HTR-8/SVneo (cell line): Measurements from ENCODE around the gene RNF166.

Experiments used
- DNase-seq: peaks from one replicate; pipeline ENCODE4 v3.0.0; 2011; ENCODE audit warnings: low spot score, mixed read lengths; ENCODE audit not compliant: insufficient read length
- FAIRE-seq: peaks from 2 replicates; lab custom pipeline; 2011; peaks lifted over from hg19 to GRCh38; lab: Jason Lieb, UNC

RNF166 gene

DNA sequence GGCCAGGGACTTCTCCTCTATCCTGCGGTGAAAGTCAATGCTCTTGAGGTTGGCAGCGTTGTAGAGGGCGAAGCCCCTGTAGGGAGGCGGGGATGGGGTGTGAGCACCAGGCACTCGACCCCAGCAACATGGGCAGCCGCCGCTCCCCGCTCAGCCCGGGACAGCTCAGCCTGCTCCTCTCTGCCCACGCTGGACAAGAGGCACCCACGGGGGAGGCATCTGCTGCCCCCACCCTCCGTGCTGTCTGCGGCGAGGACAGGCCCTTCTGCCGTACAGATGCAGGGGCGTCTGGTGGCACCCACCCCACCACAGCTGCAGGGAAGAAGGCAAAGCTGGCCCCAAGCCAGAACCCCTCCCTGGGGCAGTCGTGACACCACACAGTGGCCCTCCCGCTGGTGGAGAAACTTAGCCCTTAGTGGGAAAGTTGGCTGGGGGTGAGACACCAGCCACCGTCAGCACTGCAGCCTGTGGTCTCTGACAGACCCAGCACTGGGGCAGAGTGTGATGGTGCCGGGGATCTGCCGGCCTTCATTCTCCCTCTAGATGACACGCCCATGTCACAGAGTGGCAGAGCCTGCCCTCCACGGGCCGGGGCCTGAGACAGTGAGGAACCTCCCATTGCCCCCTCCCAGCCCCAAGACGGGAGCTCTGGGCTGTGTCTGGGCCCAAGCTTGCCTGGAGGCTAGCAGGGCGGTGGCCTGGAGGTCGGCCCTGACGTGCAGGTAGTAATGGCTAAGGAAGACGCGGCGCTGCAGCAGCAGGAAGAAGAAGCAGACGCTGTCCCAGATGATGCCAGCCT lies 19.6 kb upstream of the RNF166 start:
- FAIRE-seq (no peak), DNase-seq (no peak)

DNA sequence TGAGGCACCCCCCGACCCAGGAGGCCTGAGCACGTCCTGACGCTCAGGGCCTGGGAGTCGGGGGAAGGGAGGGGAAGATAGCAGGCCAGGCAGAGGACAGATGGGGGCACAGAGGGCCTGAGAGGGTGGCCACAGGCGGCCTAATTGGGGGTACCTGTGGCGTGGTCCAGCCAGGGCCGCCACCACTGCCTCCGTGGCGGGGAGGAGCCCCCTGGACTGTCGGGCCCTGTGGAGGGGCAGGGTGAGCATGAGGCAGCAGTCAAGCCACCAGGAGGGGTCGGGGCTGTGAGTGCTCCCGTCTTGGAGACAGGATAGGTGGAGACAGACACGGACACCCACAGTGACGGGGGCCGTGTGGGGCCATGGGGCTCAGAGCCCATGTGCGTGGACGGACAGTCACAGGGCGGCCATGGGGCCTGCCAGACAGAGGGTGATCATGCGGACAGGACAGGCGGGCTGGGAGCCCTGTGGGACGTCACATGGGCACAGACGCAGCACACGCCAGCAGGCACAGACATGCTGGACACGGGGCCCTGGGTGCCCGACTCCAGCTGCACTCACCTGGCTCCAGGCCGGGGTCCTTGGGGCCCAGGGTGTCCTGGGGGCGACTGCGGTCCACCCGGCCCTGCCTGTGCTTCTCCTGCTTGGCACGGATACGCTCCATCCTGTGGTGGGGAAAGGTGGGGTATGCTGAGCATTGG lies 18.8 kb upstream of the RNF166 start:
- DNase-seq (no peak), FAIRE-seq (no peak)

DNA sequence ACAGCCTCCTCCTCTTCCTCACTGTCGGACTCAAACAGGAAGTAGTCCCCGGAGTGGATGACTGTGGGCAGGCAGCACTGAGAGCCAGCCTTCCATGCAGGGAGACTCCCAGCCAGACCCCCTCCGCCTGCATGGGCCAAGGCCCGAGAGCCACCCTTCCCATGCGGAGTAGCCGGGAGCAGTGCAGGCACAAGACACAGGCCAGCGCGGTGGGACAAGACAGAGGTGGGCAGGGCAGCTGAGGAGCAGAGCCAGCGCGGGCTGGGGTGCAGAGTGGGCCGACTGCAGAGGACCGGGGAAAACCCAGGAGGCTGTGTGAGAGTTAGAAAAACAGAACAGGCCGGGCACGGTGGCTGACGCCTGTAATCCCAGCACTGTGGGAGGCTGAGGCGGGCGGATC lies 17.7 kb upstream of the RNF166 start:
- FAIRE-seq (no peak), DNase-seq (no peak)

DNA sequence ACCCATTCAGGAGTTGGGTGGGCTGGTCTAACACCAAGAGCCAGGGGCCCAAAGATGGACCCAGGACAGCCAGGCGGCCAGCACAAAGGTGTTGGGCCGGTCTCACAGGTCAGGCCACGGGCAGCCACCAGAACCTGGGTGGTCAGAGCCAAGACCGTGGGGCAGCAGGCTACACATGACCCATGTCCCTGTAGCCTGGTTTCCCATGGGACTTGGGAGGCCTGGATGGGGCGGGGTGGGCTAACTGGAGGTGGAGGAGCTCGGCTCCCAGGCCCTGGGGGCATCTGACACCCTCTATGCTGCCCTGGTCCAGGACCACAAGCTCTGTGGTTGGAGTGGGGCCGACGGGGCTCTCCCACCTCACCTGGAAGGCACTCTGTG lies 17.3 kb upstream of the RNF166 start:
- DNase-seq (no peak), FAIRE-seq (no peak)

DNA sequence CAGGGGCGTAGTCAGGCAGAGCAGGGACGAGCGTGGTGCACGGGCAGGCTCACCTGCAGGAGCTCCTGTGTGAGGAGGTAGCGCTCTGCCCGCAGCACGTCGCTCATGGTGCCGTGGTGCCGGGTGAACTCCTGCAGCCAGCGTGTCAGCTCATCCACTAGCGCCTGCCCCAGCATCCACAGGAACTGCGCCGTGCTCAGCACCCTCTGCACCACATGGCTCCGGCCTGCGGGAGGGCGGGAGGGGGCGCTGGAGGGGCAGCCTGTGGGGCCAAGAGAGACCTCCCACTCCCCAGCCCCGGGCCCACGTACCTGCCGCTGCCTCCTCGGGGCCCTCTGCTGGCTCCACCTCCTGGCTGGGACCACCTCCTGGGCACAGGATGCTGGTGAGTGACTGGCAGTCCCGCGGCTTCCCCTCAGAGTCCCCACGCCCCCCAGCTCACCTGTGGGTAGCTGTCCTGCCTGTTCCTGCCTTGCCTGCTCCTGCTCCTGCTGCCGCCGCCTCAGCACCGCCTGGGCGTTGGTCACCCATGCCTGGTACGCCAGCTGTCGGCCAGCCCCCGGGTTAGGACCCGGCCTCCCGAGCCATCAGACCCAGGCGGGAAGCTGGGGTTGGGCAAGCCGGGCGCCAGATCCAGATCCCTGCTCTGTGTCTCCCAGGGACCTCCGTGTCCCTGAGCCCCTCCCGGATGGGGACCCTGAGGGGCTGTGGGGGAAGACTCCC lies 16.7 kb upstream of the RNF166 start:
- DNase-seq (no peak), FAIRE-seq (no peak)

DNA sequence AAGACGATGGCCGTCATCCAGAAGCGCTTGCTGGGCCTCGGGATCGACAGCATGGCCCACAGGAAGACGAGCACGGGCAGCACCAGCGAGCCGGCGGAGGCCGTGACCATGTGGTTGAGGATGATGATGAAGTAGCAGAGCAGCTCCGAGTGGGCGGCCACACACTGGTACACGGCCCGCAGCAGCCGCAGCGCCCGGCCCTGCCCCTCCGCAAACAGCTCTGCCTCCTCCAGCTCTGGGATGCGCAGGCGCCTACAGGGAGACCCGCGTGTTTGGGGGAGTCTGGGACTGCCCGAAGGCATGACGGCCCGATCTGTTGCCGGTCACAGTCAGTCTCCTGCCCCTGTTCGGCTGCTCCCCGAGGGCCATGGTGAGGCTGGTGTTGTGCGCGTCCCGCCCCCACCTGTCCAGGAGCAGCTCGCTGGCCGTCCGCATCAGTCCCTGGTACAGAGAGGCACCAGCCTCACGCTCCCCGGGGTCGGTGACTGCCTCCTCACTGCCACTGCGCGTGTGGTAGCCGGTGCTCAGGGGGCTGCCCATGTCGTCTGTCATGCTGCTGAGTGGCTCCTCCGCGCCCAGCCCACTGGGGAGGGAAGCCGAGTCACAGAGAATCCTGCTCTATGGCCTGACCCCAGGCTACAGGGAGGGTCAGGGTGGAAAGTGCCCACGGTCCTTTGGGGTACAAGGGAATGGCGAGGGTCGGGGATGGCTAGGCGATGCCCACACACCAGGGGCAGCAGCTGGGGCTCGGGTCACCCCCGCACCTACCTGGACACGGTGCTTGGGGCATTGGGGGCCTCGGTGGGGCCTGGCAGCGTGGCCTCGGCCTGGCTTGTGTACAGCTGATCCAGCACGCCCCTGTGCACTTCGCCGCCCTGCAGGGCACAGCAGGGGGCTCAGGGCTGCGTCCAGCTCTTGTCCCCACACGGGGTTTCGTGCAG lies 15.9 kb upstream of the RNF166 start:
- DNase-seq (no peak), FAIRE-seq (no peak)

DNA sequence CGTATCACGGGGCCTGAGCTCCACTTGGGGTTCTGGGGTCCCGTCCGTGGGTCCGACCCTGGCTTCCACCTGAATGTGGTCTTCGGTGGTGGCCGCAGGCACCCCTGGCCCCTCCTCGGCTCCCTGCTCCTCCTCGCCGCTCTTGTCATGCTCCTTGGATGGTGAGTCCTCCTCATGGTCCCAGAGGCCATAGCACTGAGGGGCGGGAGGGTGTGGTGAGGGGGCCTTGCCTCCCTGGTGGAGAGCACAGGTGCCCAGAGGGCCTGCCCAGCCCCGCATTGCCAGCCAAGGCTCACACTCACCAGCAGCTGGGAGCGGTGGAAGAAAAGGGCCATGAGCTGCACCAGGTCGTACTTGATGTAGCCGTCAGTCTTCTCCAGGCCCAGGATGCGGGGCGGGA lies 15.0 kb upstream of the RNF166 start:
- DNase-seq (no peak), FAIRE-seq (no peak)

DNA sequence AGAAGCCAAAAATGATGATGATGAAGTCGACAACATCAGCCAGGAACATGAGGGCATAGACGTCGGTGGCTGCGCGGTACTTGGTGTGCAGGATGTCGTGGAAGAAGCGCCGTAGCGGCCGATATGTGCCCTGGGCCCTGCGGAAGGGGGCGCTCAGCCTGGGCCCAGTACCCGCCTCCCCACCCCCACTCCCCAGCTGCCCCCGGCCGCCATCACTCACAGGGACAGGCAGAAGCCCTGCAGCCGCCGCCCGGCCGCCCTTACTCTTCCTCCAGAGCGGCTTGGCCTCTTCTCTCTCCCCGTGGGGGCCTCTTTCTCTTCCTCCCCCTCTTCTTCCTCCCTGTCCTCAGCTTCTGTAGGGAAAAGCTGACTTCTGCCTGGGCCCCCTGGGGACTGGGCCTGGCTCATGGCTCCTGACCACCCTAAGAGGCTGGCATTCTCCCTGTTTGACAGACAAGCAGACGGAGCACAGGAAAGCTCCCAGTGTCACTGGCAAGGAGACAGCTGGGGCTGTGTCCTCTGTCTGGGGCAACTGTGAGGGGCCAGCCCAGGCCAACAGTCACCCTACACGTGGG lies 14.3 kb upstream of the RNF166 start:
- no peak for FAIRE-seq
- DNase-seq = no peak

DNA sequence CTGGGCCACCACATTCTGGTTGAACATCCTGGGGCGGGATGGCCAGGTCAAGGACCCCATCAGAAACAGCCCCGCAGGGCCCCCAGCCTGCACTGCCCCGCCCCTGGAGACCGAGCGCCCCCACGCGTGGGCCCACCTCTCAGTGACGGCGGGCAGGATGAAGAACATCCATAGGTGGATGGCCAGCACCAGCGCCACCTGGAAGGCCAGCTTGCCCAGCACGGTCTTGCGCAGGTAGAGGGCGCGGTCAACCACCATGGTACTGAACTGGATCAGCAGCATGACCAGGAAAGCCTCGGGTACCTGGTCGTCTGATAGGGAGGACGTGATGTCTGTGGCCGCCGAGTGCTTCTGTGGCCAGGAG lies 13.7 kb upstream of the RNF166 start:
- FAIRE-seq = no peak

DNA sequence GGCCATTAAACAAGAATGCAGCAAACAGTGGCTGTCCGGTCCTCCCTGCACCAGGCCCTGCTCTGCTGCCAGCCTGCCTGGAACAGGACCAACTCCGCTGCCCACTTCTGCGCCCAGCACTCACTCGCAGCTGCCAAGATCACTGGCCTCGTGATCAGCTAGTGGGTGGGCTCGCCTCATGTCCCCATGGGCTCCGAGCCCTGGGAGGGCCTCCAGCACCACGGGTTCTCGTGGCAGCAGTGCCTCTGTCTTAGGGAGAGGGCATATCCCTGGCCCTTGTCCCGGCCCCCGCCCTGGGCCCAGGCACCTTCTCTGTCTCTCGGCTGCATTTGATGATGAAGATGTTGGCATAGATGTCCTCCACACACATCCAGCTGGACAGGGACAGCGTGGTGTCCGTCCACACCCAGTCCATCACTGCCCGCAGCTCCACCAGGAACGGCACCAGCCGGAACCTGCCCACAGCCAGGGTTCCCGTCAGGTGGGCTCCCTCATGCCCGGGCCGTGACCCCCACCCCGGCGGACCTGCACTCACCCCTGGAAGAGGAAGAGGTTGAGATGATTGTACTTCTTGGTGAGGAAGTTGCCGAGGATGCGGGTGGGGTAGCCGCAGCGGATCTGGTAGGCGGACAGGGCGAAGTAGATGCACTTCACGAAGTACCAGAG lies 13.2 kb upstream of the RNF166 start:
- FAIRE-seq = no peak
- no peak for DNase-seq

More for the DNA sequence above, 13.7 kb upstream of the RNF166 start:
- no peak for DNase-seq

DNA sequence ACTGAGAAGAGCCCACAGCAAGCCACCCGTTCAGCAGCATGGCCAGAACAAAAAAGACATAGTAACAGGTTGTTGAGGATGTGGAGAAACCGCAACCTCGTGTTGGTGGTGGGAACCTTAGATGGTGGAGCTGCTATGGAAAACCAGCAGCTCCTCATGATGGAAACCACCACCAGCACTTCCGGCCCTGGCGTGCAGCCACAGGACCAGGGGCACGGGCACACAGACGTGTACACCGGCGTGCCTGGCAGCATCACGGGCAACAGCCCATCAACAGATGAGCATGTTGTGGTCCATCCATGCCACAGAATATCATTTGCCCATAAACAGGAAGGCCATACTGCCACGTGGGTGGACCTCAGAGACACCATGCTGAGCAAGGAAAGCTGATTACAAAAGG lies 12.0 kb upstream of the RNF166 start:
- DNase-seq (no peak), FAIRE-seq (peak; percentile 69)

DNA sequence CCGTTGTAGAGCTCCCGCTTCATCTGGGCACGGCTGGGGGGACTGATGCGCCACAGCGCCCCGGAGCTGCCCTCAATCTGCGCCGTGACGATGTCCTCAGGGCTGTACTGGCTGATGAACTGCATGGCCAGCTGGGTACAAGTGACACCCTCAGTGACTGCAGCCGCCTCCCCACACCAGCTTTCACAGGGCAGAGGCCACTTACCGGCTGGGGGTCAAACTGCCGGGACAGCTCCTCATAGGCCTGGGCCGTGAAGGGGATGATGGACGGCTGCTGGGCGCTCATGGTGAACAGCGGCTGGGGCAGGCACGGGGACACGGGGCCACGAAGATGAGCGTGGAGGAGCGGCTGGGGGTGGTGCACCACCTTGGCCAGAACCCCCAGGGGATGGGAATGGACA lies 10.4 kb upstream of the RNF166 start:
- FAIRE-seq (peak; percentile 31), DNase-seq (no peak)

DNA sequence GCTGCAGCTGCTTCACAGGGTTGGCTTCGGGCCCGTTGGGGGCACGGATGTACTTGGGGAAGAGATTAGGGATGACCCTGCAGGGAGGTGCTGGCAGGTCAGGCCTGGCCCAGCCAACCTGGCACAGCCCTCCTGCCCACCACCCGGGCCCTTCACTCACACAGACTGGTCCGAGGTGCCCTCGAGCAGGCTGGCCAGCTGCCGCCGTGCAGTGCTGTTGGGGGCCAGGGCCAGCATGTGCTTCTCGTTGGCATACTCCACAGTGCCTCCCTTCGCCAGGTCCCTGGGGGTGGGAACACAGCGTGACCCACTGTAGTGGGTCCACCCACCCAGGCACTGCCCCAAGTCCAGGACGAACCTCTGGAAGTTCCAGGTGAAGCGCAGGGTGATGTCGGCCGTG lies 10.0 kb upstream of the RNF166 start:
- DNase-seq (no peak), FAIRE-seq (no peak)

DNA sequence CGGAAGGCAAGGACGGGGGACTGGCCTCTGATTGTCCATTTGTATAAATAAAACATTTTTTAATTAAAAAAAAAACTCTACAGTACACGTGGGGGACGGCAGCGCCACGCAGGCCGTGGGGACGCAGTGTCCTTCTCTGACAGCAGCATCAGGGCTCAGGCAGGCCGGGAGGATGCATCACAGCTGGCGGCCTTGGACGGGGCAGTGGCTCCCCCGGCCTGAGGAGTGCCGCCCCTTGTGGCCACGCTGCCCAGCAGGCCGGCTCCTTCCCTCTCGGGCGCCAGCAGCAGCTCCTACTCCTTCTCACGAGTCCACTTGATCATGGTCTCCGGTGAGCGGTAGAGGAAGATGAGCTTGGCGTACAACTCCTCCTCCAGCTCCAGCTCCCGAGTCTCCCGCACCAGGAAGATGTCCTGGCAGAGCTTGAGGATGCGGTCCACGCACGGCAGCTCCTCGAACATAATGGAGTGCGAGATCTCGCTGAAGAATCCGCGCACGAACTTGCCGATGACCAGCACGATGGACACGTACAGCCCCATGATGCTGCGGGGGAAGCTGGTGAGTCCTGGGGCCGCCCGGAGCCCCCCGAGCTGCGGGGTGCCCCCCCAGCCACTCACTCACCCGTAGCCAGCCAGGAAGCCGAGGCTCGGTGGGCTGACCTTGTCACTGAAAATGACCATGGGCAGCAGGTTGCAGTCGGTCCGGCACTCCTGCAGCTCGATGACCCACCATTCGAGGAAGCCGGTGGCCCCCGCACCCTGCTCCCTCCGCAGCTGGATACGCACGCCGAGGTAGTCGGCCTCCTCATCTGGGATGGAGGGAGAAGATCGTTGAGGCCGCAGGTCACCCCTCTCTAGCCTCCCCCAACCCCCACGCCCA lies 9.3 kb upstream of the RNF166 start:
- no peak for DNase-seq
- no peak for FAIRE-seq

DNA sequence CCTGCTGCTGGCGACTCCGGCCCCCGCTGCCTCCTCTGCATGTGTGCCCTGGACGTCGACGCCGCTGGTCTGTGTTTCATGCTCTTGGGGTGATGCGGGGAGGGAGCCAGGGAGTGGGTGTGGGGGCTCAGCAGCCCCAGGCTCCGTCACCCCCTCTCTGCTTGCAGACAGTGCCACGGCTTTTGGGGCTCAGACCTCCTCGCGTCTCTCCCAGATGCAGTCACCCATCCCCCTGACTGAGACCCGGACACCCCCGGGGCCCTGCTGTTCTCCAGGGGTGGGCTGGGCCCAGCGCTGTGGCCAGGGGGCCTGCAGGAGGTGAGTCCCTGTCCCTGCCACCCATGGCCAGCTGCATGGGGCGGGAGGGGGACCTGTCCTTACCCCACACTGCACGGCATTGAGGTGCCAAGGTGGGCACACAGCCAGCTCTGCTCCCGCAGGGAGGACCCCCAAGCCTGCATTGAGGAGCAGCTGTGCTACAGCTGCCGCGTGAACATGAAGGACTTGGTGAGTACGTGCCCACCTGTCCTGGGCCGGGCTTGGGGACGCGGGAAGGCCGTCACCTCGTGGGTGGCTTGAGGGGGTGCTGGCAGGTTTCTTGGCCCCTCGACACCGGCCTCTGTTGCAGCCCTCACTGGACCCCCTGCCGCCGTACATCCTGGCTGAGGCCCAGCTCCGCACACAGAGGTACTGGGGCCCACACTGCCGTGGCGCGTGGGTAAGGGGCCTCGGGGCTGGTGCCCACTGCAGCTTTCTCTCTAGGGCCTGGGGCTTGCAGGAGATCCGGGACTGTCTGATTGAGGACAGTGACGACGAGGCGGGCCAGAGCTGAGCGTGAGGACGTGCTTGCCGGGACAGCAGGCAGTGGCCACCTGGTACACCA lies 8.5 kb upstream of the RNF166 start:
- DNase-seq = no peak
- FAIRE-seq = no peak

DNA sequence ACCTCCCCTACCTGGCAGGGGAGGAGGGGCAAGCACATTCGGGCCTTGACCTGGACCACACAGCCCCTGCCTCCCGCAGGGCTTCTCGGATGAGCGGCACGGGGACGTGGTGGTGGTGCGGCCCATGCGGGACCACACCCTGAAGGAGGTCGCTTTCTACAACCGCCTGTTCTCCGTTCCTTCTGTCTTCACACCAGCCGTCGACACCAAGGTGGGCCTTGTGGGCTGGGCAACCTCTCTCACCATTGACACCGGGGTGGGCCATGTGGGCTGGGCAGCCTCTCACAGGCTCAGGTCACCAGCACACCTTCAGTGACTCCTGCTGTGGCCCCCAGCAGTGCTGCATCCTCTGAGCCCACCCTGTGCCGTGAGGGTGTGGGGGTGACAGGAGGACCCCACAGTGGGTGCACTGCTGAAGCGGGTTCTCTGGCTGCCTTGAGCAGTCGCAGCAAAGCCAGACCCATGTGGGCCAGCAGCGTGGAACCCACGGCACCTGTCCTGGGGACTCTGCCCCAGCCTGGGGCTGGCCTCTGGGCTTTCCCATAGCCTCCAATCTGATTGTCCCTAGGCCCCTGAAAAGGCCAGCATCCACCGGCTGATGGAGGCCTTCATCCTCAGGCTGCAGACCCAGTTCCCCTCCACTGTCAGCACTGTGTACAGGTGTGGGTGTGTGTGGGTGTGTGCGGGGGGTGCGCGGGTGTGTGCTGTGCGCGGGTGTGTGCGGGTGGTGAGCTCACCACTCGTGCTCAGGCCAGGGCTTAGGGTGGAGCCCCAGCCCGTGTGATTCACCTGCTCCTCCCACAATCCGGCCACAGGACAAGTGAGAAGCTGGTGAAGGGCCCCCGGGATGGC lies 7.6 kb upstream of the RNF166 start:
- FAIRE-seq (no peak), DNase-seq (no peak)

DNA sequence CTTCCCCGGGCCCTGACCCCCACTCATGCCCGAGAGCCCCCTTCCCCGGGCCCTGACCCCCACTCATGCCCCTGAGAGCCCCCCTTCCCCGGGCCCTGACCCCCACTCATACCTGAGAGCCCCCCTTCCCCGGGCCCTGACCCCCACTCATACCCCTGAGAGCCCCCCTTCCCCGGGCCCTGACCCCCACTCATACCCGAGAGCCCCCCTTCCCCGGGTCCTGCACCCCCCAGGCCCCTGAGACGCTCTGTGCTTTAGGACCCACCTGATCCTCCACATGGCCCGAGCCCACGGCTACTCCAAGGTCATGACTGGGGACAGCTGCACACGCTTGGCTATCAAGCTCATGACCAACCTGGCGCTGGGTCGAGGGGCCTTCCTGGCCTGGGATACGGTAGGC lies 6.8 kb upstream of the RNF166 start:
- no peak for DNase-seq
- peak; percentile 68 for FAIRE-seq
